HG03108 (cell line): Measurements from ENCODE around the gene FABP1.

ENCODE experiments used
- ATAC-seq: cut with Tn5 transposase; IDR thresholded peaks from one replicate; pipeline ENCODE4 v1.9.1; 2021; ENCODE audit warnings: moderate library complexity; ENCODE audit not compliant: unreplicated experiment

Gene FABP1

DNA sequence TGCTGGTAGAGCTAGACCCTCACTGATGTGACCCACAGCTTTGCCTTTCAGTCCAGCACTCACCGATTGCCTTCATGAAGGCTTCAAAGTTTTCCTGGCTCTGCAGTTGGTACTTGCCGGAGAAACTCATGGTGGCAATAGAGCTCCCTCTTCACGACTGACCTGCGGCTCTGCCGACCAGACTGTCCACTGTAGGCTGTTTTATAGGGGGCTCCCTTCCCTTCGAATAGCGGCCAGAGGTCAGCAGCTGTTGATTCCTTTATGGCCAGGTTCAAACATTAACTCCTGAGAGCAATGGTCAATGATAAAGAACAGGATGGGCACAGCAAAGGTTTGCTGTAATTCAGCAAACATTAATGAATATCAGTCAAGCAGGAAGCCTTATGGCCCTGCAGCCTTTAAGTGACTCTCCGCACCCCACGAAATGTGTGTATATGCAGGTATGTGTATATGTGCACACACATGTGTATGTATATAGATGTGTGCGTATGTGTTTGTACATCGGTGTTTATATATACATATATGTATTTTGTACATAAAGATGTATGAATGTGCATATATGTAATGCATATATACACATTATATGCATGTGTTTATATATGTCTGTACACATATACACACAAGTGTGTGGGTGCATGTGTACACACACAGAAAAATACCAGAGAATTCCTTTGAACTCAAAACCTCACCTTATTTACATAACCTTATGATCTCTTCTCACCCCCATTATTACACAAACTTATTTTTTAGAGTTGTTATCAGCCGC, at the start of gene FABP1:
TSS of gene FABP1 (minus strand) at position 175 of the 766 bp plus-strand sequence. CDS start at position 130, 45 bp downstream.
- no peak for ATAC-seq

DNA sequence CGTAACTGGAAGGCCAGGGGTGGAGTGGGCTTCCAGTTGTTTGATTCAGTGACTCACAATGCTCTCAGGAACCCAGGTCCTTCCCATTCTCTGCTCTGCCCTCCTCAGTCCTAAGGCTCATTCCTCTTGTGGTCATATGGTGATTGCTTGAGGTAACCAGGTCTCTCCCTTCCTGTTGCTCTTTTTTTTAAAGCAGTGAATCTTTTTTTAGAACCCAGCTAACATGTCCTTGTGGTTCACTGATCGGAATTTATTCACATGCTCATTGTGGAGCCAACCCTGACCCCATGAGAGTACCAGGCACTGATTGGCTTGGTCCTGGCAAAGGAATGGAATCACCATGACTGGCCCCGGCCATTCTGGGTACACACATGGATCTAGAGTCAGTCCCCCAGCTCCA, 49.7 kb upstream of the FABP1 start:
- no peak for ATAC-seq

DNA sequence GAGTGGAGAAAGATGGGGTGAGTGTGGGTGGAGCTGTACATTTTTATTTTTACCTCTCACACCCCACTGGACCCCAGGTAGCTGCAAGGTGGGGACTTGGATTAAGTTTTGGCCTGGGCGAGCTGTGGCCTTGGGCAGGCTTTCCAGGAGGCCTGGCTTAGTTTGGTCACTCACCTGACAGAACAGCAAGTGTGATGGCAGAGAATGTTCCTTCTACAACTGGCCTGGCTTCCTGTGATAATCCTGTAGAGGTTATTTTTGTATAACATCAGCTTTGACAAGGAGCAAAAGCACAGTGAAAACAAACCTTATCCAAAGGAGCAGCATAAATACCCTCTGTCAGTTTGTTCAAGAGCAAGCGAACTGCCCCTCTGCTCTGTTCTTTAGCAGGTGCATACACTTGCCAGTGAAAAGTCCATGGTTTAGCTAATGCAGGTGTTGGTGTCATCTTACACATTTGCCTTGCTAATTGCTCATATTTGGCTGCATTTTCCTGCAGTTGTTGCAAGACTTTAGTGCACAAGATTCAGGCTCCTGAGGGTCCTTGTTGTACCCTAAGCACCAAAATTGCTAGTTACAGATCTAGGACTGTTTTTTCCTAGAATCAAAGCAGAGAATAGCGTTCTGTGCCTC, 48.6 kb upstream of the FABP1 start:
- no peak for ATAC-seq

DNA sequence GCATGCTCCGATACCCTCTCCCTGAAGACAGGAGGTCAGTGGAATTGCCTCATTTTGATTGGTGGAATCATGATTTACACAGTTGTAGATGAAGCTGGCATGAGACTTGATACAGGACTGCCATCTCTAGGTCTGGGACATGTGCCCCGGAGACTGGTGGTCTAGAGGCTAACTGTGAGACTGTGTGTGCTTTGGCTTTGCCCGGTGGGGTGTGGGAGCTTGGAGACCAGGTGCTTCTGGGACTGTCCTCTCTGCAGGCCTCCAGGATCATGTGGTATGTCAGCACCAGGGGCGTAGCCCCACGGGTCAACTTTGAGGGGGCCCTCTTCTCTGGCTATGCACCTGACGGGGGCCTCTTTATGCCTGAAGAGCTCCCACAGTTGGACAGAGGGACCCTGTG, 45.0 kb upstream of the FABP1 start:
- ATAC-seq: no peak

DNA sequence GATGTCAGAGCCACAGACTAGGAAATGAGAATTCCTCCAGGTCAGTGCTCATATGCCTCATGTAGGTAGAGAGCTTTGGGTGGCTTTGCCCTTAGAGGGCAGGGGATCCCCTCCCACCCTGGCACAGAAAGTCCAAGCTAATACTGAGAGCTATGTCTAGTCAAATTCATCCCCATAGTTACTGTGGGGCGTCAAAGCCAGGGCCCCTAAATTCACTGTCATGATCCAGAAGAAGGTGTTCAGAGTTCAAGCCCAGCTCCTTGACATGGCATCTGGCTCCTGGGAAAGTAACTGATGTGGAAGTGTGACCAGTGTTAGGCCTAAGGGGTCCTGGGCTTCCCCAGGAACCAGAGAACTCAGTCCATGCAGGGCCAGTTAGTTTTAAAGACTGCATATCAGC, 44.1 kb upstream of the FABP1 start:
- no peak for ATAC-seq

DNA sequence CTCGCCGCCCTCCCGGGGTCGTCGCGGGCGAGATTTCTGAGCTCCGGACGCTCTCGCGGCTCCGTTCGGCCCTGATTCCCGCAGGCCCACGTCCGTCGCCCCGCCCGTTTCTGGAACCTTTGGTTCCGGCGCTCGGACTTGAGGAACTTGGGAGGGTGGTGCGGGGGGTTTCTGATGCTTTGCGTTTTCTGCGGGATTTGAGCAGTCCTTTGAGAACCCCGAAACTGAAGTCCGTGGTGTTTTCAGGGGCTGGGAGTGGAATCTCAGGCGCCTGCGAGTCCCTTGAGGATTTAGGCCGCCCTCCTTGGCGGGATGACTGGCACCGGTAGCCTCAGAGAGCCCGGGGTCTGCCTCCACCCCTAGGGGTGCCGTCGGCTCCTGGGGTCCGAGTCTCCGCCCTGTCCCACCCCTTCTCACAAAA, 42.6 kb upstream of the FABP1 start:
- no peak for ATAC-seq

DNA sequence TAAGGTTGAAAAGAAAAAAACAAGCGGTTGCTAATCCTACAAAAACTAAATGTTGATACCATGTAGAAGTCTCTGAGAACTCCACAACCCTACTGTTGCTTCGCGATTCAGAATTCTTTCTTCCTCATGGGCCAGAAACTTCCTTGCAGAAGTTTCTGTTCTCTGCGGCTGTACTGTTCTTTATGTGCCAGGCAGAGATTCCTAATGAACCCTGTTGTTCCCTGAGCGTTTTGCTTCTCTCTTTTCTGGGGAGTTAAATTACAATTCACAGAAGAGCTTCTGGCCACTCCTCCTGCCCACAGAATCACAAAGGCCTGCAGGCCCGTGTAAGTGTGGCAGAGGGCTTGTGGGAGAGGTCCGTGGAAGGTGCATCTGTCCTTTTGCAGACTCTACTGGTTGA, 40.5 kb upstream of the FABP1 start:
- ATAC-seq: no peak

DNA sequence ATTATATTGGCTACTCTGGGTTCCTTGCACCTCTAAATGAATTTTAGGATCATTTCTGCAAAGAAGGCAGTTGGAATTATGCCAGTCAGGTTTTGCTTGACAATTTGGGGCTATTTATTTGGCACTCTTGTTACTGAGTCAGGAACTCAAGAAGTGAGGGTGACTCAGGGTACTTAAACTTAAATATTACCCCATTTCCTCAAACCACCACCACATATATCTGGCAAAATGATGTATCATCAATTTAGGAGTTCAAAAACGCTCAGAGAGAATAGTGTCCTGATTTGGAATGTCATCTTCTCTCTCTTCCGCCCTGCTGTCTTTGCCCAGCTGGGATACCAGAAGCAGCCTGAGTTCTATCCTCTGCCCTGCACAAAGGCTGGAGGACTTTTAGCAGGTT, 39.9 kb upstream of the FABP1 start:
- no peak for ATAC-seq

DNA sequence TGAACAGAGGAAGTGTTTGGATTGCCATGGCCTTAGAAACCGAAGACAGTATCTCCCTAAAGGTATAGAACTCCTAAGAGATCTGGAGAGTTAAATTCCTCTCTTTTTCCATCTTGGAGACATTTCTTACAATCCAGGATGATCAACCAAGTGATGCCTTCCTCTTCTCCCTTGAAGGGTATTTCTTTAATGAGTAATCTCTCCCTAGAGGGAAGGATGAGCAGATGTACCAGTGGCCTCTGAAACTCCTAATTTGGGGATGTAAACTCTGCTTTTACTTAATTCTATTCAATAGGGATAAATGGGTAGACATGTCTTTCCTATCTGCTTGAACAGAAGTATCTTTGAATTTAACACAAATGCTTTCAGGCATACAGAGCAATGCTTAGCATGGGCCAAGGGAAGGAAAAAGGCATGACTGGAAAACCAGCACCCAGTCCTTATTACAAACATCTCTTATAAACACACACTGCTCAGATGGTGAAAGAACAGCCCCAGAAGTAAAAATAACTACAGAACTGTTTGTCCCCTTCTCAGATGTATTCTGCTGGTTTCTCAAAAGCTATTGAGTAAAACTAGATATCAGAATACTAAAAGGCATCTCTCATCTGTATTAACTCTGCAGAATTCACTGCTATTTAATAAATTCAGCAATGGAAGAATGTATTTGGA, 37.6 kb upstream of the FABP1 start:
- no peak for ATAC-seq

DNA sequence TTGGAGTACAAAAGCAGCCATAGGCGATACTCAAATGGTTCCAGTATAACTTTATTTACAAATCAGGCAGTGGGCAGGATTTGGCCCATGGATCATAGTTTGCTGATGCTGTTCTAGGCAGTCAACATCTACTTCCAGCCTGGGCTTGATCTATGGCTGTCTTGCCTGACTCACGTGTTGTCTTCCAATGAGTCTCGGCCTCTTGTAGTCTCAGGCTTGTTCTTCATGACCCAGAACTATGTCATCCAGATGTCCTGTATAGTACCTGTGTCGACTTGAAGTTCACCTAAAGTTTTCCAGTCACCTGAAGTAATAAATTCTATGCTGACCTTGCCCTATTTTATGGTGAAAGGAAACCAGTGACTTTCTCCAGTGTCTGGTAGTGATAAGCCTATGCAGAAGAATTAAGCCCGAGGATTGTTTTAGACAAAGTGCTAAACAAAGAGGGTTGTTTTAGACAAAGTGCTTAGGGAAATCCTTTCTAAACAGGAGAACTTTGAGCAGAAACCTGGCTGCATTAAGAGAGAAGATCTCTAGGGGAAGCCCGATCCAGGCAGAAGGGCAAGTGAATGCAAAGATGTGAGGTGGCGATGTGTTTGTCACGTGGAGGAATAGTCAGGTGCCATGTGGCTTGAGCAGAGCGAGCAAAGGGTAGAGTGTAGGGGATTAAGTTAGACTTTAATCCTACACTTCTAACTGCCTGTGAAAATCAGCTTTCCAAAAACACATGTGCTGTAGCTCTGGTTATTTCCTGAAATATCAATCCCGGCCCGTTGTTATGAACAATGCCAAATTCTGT, 33.8 kb upstream of the FABP1 start:
- no peak for ATAC-seq

DNA sequence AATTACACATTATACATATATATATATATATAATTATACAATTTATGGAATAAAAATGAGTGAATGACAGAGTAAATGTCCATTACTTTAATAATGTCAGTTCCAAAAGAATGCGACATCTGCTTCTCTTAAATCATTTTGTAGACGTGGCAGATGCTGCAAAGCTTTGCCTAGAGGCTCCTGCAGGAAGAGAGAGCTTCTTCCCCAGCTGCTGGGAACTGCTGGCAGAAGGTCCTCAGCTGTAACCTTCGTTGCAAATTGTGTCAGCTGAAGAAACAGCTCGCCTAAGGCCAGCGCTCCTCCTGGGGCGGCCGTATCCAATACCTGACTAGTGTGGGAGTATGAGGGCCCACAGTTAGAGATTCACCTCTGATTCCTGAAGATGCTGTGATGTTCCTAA, 32.7 kb upstream of the FABP1 start:
- ATAC-seq: no peak

DNA sequence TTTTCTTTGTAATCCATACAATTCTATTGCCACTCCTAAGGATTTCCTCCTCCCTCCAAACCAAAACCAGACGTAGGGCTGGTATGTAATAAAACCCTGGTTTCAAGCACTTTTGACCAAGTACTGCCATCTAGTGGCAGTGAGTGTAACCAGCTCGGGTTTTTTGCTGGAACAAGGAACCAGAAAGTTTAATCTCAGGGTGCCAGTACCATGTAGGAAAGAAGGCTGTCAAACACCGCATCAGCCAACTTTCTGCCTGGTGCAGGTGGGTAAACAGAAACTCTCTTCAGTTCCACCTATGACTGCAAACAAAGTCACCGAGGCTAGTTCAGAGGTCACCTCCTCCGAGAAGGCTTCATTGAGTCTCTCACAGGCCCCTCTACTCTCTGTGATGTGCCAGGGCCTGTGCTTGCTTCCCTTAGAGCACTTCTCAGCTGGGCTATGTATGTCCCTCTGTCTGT, 32.1 kb upstream of the FABP1 start:
- no peak for ATAC-seq

DNA sequence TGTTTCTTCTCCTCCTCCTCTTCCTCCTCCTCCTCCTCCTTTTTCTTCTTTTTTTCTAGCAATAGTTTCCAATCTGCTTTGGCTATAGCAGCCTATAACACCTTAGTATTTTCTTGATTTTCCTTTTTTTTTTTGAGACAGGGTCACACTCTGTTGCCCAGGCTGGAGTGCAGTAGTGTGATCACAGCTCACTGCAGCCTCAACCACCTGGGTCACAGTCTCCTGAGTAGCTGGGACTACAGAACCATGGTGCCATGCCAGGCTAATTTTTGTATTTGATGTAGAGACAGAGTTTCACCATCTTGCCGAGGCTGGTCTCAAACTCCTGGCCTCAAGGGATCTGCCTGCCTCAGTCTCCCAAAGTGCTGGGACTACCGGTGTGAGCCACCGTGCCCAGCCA, 31.6 kb upstream of the FABP1 start:
- no peak for ATAC-seq

DNA sequence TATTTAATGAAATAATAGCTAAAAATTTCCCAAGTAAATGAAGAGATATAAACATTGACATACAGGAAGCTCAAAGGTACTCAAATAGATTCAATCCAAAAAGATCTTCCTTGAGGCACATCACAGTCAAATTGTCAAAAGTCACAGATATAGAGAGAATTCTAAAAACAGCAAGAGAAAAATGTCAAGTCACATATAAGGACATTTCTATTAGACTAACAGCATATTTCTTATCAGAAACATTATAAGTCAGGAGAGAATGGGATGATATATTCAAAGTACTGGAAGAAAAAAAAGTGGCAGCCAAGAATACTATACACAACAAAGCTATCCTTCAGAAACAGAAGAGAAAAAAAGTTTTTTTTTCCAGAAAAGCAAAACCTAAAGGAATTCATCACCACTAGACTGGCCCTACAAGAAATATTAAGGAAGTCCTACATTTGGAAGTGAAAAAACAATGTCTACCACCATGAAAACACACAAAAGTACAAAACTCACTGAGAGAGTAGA, 21.1 kb upstream of the FABP1 start:
- no peak for ATAC-seq

DNA sequence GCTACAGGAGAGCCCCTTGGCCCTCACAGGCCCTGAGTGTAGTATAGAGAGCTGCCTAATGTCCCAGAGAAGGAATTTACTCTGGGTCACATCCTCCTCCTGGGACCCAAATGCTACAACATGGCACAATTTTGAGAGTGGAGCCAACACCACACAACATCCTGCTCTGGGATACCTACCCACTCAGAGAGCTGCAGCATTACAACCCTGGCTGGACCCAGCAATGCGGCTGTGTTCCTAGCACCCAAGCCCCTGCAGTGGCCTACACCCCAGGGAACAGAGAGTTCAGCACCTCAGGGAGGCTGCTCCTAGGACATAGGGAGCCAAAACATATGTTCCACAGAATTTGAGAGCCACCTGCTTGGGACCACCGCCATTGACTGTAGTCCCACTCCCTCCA, 19.3 kb upstream of the FABP1 start:
- no peak for ATAC-seq

DNA sequence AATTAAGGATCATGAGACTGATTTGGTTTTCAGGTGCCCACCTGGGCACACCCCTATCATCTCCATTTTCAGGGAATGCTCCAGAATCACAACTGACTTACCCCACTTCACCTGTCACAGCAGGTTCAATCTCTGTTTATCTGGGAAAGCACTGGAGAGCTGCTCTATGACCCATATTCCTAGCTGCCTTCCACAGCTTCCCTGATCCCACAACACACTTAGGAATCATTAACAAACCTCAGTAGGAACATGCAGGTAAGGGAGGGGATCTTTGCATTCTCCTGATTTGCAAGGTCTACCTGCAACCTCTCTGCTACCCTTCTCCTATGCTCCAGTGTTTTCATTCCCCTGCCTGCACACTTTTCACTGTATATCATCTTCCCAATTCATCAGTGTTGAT, 18.7 kb upstream of the FABP1 start:
- ATAC-seq: no peak

DNA sequence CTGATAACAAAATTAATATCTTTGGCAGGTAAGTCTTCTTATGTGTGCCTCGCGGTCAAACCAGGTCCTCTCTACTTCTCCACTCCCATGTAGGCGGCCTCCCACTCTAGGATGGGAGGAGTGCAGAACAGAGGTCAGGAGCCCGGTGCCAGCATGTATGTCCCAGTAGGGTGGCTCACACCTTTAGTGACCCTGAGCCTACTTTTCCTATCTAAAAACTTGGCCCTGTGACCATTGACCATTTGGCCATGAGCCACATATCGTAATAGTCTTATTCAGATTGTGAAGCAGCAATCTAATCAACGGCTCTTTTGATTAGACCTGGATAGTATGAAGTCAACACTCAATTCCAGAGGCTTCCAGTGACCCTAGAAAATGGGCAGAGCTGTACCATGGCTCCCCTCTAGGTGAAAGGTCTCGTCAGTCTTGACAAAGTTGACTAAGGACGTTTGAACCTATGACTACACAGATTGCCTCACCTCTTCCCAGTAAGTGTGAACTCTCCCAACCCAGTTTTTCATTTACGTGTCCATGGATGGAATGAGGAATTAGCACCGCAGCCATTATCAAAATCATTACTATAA, 17.1 kb upstream of the FABP1 start:
- no peak for ATAC-seq

DNA sequence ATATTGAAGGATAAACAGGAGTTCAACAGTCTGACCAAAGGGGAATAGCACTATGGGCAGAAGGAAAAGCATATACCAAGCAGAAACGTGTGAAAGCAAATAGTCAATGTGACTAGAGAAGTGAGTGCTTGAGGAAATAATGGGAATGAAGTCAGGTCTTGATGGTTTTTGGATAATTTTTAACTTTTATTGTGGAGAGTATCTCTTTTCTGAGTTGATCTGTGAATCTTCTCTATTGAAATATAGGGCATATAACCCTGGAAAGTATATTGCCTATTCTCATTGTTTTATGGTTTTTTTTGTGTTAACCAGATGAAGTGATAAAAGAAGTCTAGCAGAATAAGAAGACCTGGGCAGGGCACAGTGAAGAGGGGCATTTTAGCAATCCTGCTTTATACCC, 16.4 kb upstream of the FABP1 start:
- no peak for ATAC-seq

DNA sequence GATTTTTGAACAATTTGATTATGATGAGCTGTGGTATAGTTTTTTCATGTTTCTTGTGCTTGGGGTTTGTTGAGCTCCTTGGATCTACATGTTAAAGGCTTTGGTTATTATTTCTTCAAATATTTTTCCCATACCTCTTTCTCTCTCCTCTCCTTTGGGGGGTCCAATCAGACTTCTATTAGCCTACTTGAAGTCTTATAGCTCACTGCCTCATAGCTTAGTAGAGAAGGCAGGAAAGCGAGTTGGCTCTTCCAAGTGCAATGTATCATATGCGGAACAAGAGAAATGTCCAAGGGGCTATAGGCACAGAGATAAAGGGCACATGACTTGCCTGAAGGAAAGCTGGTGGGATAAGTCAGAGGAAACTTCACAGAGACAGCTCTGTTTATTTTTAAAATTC, 14.1 kb upstream of the FABP1 start:
- ATAC-seq: no peak

DNA sequence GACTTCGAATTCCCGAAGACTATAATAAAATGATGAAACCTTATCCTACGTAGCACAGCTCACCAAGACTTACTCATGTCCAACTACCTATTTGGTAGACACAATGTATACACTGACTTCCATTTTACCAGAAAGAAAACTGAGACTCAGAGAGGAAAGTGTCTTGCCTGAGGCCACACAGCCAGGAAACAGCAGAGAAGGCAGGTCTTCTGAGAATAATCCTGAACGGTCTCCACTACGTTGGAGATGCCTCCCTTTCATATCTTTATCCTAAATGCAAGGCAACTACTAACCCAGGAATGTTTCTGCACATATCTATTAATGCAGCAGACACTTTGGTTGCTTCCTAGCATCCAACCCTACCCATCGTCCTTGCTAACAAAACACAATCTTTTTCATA, 11.9 kb upstream of the FABP1 start:
- ATAC-seq: no peak

DNA sequence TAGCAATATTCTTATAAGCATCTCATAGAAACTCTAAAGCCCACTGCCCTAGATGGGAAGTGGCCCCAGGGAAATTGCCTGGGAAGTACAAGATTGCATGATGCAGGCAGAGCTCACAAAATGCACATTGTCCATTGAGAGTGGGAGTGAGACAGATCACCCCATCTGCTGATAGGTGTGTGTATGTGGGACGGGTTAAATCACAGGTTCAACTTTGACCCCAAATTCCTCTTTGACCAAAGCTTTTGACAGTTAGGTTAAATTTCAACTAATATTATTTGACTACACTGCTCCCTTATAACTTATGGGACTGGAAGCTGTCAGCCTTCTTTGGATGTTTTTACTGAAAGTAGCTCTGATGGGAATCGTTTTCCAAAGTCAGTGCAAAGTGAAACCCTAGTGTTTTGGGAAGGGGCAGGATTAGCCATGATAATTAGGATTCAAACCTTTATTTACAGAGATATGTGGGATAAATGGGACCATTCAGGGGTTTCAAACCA, 11.4 kb upstream of the FABP1 start:
- ATAC-seq: no peak
